Suppressor macrophage treated with lipopolysaccharide for 1 hour (primary cell): ENCODE results near the gene ESR2.
"Not testable (repeated sequence)": the region's sequence is repeated elsewhere in the genome, so short reads cannot be mapped to it uniquely, and the experiment has no call there.

Experiments used
- DNase-seq, 3 donors: peaks; one replicate each; pipeline ENCODE4 v3.0.0-alpha.2; 2020 to 2022

ESR2 gene

GRCh38 chr14:64195199-64195598 lies 99.0 kb downstream of the ESR2 start:
- no peak for DNase-seq

GRCh38 chr14:64194404-64194803 lies 99.8 kb downstream of the ESR2 start:
- no peak for DNase-seq

GRCh38 chr14:64193821-64194220 lies 100.3 kb downstream of the ESR2 start:
- no peak for DNase-seq

GRCh38 chr14:64191756-64192155 lies 102.4 kb downstream of the ESR2 start:
- DNase-seq: no peak

- DNase-seq: no peak
Observed at GRCh38 chr14:64190974-64191502, 103.1 kb downstream of the ESR2 start.

GRCh38 chr14:64187331-64187730 lies 106.8 kb downstream of the ESR2 start:
- DNase-seq: no peak

GRCh38 chr14:64186231-64187129 lies 107.7 kb downstream of the ESR2 start:
- no peak for DNase-seq

- no peak for DNase-seq
Observed at GRCh38 chr14:64185184-64185583, 109.0 kb downstream of the ESR2 start.

- no peak for DNase-seq
Observed at GRCh38 chr14:64184103-64184729, 110.0 kb downstream of the ESR2 start.

GRCh38 chr14:64182908-64183307 lies 111.3 kb downstream of the ESR2 start:
- DNase-seq: not testable (repeated sequence)

GRCh38 chr14:64178814-64179213 lies 115.4 kb downstream of the ESR2 start:
- no peak for DNase-seq

- DNase-seq: no peak
Observed at GRCh38 chr14:64176330-64176729, 117.8 kb downstream of the ESR2 start.

- DNase-seq: no peak
Observed at GRCh38 chr14:64174922-64175782, 119.0 kb downstream of the ESR2 start.

GRCh38 chr14:64170181-64170580 lies 124.0 kb downstream of the ESR2 start:
- DNase-seq: no peak

GRCh38 chr14:64159588-64159987 lies 134.6 kb downstream of the ESR2 start:
- DNase-seq: no peak

- no peak for DNase-seq
Observed at GRCh38 chr14:64158608-64159007, 135.6 kb downstream of the ESR2 start.

GRCh38 chr14:64149921-64150320 lies 144.2 kb downstream of the ESR2 start:
- no peak for DNase-seq

- no peak for DNase-seq
Observed at GRCh38 chr14:64147126-64147790, 146.9 kb downstream of the ESR2 start.

GRCh38 chr14:64137657-64138290 lies 156.4 kb downstream of the ESR2 start:
- no peak for DNase-seq

GRCh38 chr14:64126548-64126947 lies 167.6 kb downstream of the ESR2 start:
- DNase-seq: no peak

- no peak for DNase-seq
Observed at GRCh38 chr14:64125270-64125669, 168.9 kb downstream of the ESR2 start.

- DNase-seq: no peak
Observed at GRCh38 chr14:64123241-64123822, 170.8 kb downstream of the ESR2 start.
